SK-MEL-5 (cell line): ENCODE data around the gene PSMA6. TPM values are rescaled to one million over a fixed set of nuclear protein-coding genes. Genes with fewer than 3 reads are reported as not detected.
"Not testable (repeated sequence)": the region's sequence is repeated elsewhere in the genome, so short reads cannot be mapped to it uniquely, and the experiment has no call there.

Experiments used
- DNase-seq: peaks from one replicate; pipeline ENCODE4 v3.0.0-alpha.2; 2016; ENCODE audit warnings: low read depth, low spot score
- in situ Hi-C: cut with HindIII; loops from 2 replicates; pipeline ENCODE4 v1.10.0; 2016; ENCODE audit warnings: low sequenced_read_pairs, high pct_unique_total_duplicates, low pct_unique_long_range_greater_than_20kb
- polyA plus RNA-seq, 2 experiments: library from polyadenylated mRNA; depleted of rRNA; stranded (reverse); fragments of >200 nt; gene quantifications; 2 replicates each; pipeline ENCODE4 v1.2.3, GENCODE V29; 2015
- total RNA-seq: library from RNA; depleted of rRNA; stranded (reverse); fragments of >200 nt; shearing (Covaris generic); gene quantifications from 2 replicates; pipeline ENCODE4 v1.2.3, GENCODE V29; 2014; rRNA removed

PSMA6 gene
- total RNA-seq: 169 and 193 TPM in 2 replicates
- 125 and 165 TPM in 2 replicates for polyA plus RNA-seq (2015; cell fraction: cytosol; rRNA removed)
- polyA plus RNA-seq (2015; cell fraction: nucleus; rRNA removed): 54.1 and 62.8 TPM in 2 replicates

- peak; percentile 99 for DNase-seq
- in situ Hi-C loops: no loop called here
Observed at GRCh38 chr14:35292051-35292769, at the start of gene PSMA6. Gene PSMA6 (plus strand): TSS chr14:35292382. CDS start chr14:35292477, 95 bp downstream.

- in situ Hi-C loops: no loop called here
- peak; percentile 26 for DNase-seq
Observed at GRCh38 chr14:35242599-35243311, 49.4 kb upstream of the PSMA6 start.

- in situ Hi-C loops: no loop called here
- no peak for DNase-seq
Observed at GRCh38 chr14:35243956-35244355, 48.2 kb upstream of the PSMA6 start.

- in situ Hi-C loops: no loop called here
Observed at GRCh38 chr14:35244542-35244941, 47.6 kb upstream of the PSMA6 start.

GRCh38 chr14:35245051-35245450, 47.1 kb upstream of the PSMA6 start:
- no peak for DNase-seq
- in situ Hi-C loops: no loop called here

More at GRCh38 chr14:35244542-35244941, 47.6 kb upstream of the PSMA6 start:
- no peak for DNase-seq

- in situ Hi-C loops: no loop called here
- DNase-seq: no peak
Observed at GRCh38 chr14:35247777-35248475, 44.3 kb upstream of the PSMA6 start.

GRCh38 chr14:35248476-35248788, 43.8 kb upstream of the PSMA6 start:
- in situ Hi-C loops: no loop called here
- no peak for DNase-seq

GRCh38 chr14:35250319-35250718, 41.9 kb upstream of the PSMA6 start:
- in situ Hi-C loops: no loop called here
- DNase-seq: no peak

GRCh38 chr14:35252451-35252868, 39.7 kb upstream of the PSMA6 start:
- in situ Hi-C loops: no loop called here
- DNase-seq: no peak

- in situ Hi-C loops: not testable (repeated sequence)
Observed at GRCh38 chr14:35253056-35253455, 39.1 kb upstream of the PSMA6 start.

GRCh38 chr14:35254034-35254622, 38.1 kb upstream of the PSMA6 start:
- DNase-seq, in situ Hi-C loops: not testable (repeated sequence)

More at GRCh38 chr14:35253056-35253455, 39.1 kb upstream of the PSMA6 start:
- not testable (repeated sequence) for DNase-seq

- in situ Hi-C loops: no loop called here
- DNase-seq: no peak
Observed at GRCh38 chr14:35254736-35255135, 37.4 kb upstream of the PSMA6 start.

- no peak for DNase-seq
- in situ Hi-C loops: no loop called here
Observed at GRCh38 chr14:35255711-35256110, 36.5 kb upstream of the PSMA6 start.

GRCh38 chr14:35257809-35258208, 34.4 kb upstream of the PSMA6 start:
- no peak for DNase-seq
- in situ Hi-C loops: no loop called here

- no peak for DNase-seq
- in situ Hi-C loops: no loop called here
Observed at GRCh38 chr14:35258420-35258819, 33.8 kb upstream of the PSMA6 start.

- DNase-seq: peak; percentile 20
- in situ Hi-C loops: no loop called here
Observed at GRCh38 chr14:35261774-35262173, 30.4 kb upstream of the PSMA6 start.

- in situ Hi-C loops: no loop called here
Observed at GRCh38 chr14:35262436-35262835, 29.7 kb upstream of the PSMA6 start.

GRCh38 chr14:35268946-35269345, 23.2 kb upstream of the PSMA6 start:
- in situ Hi-C loops: no loop called here
- DNase-seq: no peak

More at GRCh38 chr14:35262436-35262835, 29.7 kb upstream of the PSMA6 start:
- no peak for DNase-seq
